HCT116 (cell line): Measurements from ENCODE around the gene OR10H5. TPM values are rescaled to one million over a fixed set of nuclear protein-coding genes. Genes with fewer than 3 reads are reported as not detected.

Experiments
- ATAC-seq: fragments of 200-7000 bp; cut with Tn5 transposase; 2 replicates; pipeline ENCODE4 v1.9.1; 2020; ENCODE audit warnings: mild to moderate bottlenecking, moderate library complexity
- BruUV-seq: library from RNA; stranded (reverse); fragments of 400-500 nt; replicated peaks from 2 replicates; lab custom pipeline; 2021; lab: Mats Ljungman, UMichigan
- CTCF ChIA-PET: fragments of 300-600 bp; sonication (Branson Sonifier 250); formaldehyde crosslinking; loops from one replicate; lab custom pipeline; 2021; ENCODE audit warnings: antibody characterized with exemption; lab: Charles Lee
- POLR2A ChIA-PET: fragments of 300-600, 350-600 bp; sonication (Branson Sonifier 250); formaldehyde crosslinking; loops from one replicate; lab custom pipeline; 2021; ENCODE audit warnings: antibody characterized with exemption; lab: Charles Lee
- RAD21 ChIA-PET, 2 experiments: fragments of 300-600 bp; sonication (Branson Sonifier 250); formaldehyde crosslinking; loops; one replicate each; lab custom pipeline; 2023; ENCODE audit warnings: low total read pairs in 2 of 2; ENCODE audit not compliant: uncharacterized antibody in 2 of 2, unreplicated experiment in 2 of 2, low non-redundant PET in 1 of 2; lab: Charles Lee
- DNase-seq: peaks from one replicate; pipeline ENCODE4 v3.0.0-alpha.2; 2010; ENCODE audit warnings: low read depth, low spot score
- H2AFZ ChIP-seq: fragments of 200-600 bp; shearing (Covaris generic), sonication (generic); 2 replicates; pipeline ENCODE4 v1.6.1; 2017; ENCODE audit warnings: low read depth, mixed run types, mixed read lengths, antibody characterized with exemption, low read length; ENCODE audit not compliant: poor library complexity, severe bottlenecking
- H3K27ac ChIP-seq: 2 replicates; pipeline ENCODE4 v1.5.1; 2012; ENCODE audit warnings: low read depth, low read length
- H3K27me3 ChIP-seq: fragments of 200-600 bp; sonication (generic); 2 replicates; pipeline ENCODE4 v1.6.1; 2016; ENCODE audit warnings: mixed run types, low read length, mixed read lengths; ENCODE audit not compliant: insufficient read depth
- H3K36me3 ChIP-seq, 2 experiments: fragments of 200-500 bp in 1 of 2; fragments of 200-600 bp in 1 of 2; sonication (Bioruptor generic) in 1 of 2; sonication (generic) in 1 of 2; 2 replicates each; pipeline versions ENCODE4 v1.5.1 to v1.6.1; 2014 to 2016; ENCODE audit warnings: low read length in 2 of 2, inconsistent platforms in 1 of 2, mixed read lengths in 1 of 2, mixed run types in 1 of 2; ENCODE audit not compliant: insufficient read depth in 2 of 2, control insufficient read depth in 1 of 2
- H3K4me1 ChIP-seq, 2 experiments: fragments of 200-600 bp in 1 of 2; sonication (generic) in 1 of 2; 2 replicates each; pipeline versions ENCODE4 v1.5.1 to v1.6.1; 2012 to 2017; ENCODE audit warnings: low read length in 2 of 2, inconsistent platforms in 1 of 2, mild to moderate bottlenecking in 1 of 2, mixed read lengths in 1 of 2, mixed run types in 1 of 2, moderate library complexity in 1 of 2; ENCODE audit not compliant: insufficient read depth in 2 of 2, control insufficient read depth in 1 of 2
- H3K4me2 ChIP-seq: fragments of 200-600 bp; sonication (generic); 2 replicates; pipeline ENCODE4 v1.6.1; 2017; ENCODE audit warnings: mixed run types, low read length, mixed read lengths
- H3K4me3 ChIP-seq, 2 experiments: fragments of 200-600 bp in 1 of 2; sonication (generic) in 1 of 2; replicated peaks in 1 of 2; 2 replicates each; pipeline ENCODE4 v1.5.1; 2011 to 2016; ENCODE audit warnings: low read length in 2 of 2, control low read depth in 1 of 2, low read depth in 1 of 2, mild to moderate bottlenecking in 1 of 2, mixed read lengths in 1 of 2, mixed run types in 1 of 2
- H3K79me2 ChIP-seq: fragments of 200-600 bp; sonication (generic); 2 replicates; pipeline ENCODE4 v1.6.1; 2017; ENCODE audit warnings: mild to moderate bottlenecking, mixed run types, low read length, moderate library complexity, mixed read lengths; ENCODE audit not compliant: insufficient read depth
- H3K9ac ChIP-seq: fragments of 200-600 bp; sonication (generic); 2 replicates; pipeline ENCODE4 v1.6.1; 2016; ENCODE audit warnings: low read length, mixed read lengths
- H3K9me2 ChIP-seq: fragments of 200-600 bp; sonication (generic), shearing (Covaris generic); 2 replicates; pipeline ENCODE4 v1.6.1; 2017; ENCODE audit warnings: mixed run types, mild to moderate bottlenecking, moderate library complexity; ENCODE audit not compliant: insufficient read depth
- H3K9me3 ChIP-seq, 2 experiments: fragments of 200-500 bp in 1 of 2; fragments of 200-600 bp in 1 of 2; sonication (Bioruptor generic) in 1 of 2; sonication (generic) in 1 of 2; 2 replicates each; pipeline ENCODE4 v1.6.1; 2014 to 2017; ENCODE audit warnings: low read length in 2 of 2, mixed read lengths in 2 of 2, inconsistent platforms in 1 of 2, low read depth in 1 of 2, mild to moderate bottlenecking in 1 of 2, mixed run types in 1 of 2, moderate library complexity in 1 of 2; ENCODE audit not compliant: control insufficient read depth in 1 of 2, insufficient read depth in 1 of 2
- H4K20me1 ChIP-seq: fragments of 200-600 bp; sonication (generic), shearing (Covaris generic); 2 replicates; pipeline ENCODE4 v1.6.1; 2017; ENCODE audit warnings: mixed run types, mild to moderate bottlenecking, moderate library complexity; ENCODE audit not compliant: insufficient read depth
- CTCF ChIP-seq, 3 experiments: fragments of 200-600 bp in 1 of 3; sonication (generic) in 1 of 3; IDR thresholded peaks in 2 of 3; conservative IDR thresholded peaks in 1 of 3; 2 replicates each; pipeline ENCODE4 v1.5.1; 2012 to 2017; ENCODE audit warnings: low read depth in 2 of 3, low read length in 2 of 3, antibody characterized with exemption in 1 of 3, borderline replicate concordance in 1 of 3, control low read depth in 1 of 3, mild to moderate bottlenecking in 1 of 3, mixed read lengths in 1 of 3, mixed run types in 1 of 3, moderate library complexity in 1 of 3; ENCODE audit not compliant: insufficient read depth in 1 of 3
- EZH2phosphoT487 ChIP-seq: fragments of 200-600 bp; IDR thresholded peaks from 2 replicates; pipeline ENCODE4 v1.6.1; 2018; ENCODE audit warnings: antibody characterized with exemption, borderline replicate concordance
- POLR2AphosphoS5 ChIP-seq: IDR thresholded peaks from 2 replicates; pipeline ENCODE4 v1.6.1; 2011; ENCODE audit warnings: mild to moderate bottlenecking, low read depth, low read length, moderate library complexity
- RAD21 ChIP-seq: IDR thresholded peaks from 2 replicates; pipeline ENCODE4 v1.6.1; 2012; ENCODE audit warnings: low read depth, mild to moderate bottlenecking
- SP1 ChIP-seq: IDR thresholded peaks from 2 replicates; pipeline ENCODE4 v1.6.1; 2012; ENCODE audit warnings: low read depth
- ZBTB33 ChIP-seq: IDR thresholded peaks from 2 replicates; pipeline ENCODE4 v1.6.1; 2011; ENCODE audit warnings: mild to moderate bottlenecking, low read length, moderate library complexity; ENCODE audit not compliant: insufficient replicate concordance; ENCODE audit errors: extremely low read depth
- intact Hi-C: fragments of 100-400 bp; cut with micrococcal nuclease; formaldehyde crosslinking; loops from 2 replicates; pipeline ENCODE4 v1.10.0; 2022
- total RNA-seq: library from RNA; stranded (reverse); gene quantifications from one replicate; pipeline ENCODE4 v1.2.1, GENCODE V29; 2021; ENCODE audit not compliant: unreplicated experiment

The OR10H5 gene
- total RNA-seq, 1 experiment from 2014 or later, result not detected

- no peaks in the 10 kb centered on the region for H3K27me3 ChIP-seq
- BruUV-seq, result no TSS peak
- no peaks in the 10 kb centered on the region for H3K9me2 ChIP-seq
- H3K79me2 ChIP-seq, result no peaks in the 10 kb centered on the region
- POLR2A ChIA-PET, result interaction anchor here (1.0 kb wide), 1 partner anchor 25 kb away, joined by 8 read pairs; no protein-coding TSS in a partner anchor
- ATAC-seq (peak; percentile 78), DNase-seq (peak; percentile 72)
- H3K9me3 ChIP-seq, result no peaks in the 10 kb centered on the region
- H4K20me1 ChIP-seq, result no peaks in the 10 kb centered on the region
- peaks cover 33 to 58% of the 10 kb centered on the region in 2 experiments for H3K4me1 ChIP-seq
- H3K4me3 ChIP-seq, result no peak overlapping the region
- intact Hi-C loops, result loop anchor here (1.0 to 2.0 kb wide), 3 partner anchors 57 to 370 kb away; no protein-coding TSS in a partner anchor
- no peak overlapping the region for H2AFZ ChIP-seq
- no peak overlapping the region; the same call in 1 of the 2 replicates for H3K27ac ChIP-seq
- H3K36me3 ChIP-seq, result no peaks in the 10 kb centered on the region
- H3K4me2 ChIP-seq, result peak overlapping the region; percentile 42
- CTCF ChIA-PET, result interaction anchor here (0.7 to 1.5 kb wide), 14 partner anchors 13 to 574 kb away, joined by 3 to 6 read pairs (median 3); partner anchors contain the start of genes CYP4F11 and FAM32A
- RAD21 ChIA-PET, result interaction anchor here in 1 of 2 experiments (0.7 to 0.8 kb wide), 3 partner anchors 31 to 238 kb away, joined by 3 to 6 read pairs (median 4); no protein-coding TSS in a partner anchor
- TF ChIP-seq CTCF (IDR thresholded peaks at IDR 0.05 in 2 of 3, conservative IDR thresholded peaks at IDR 0.05 in 1 of 3; ENCODE audit: borderline replicate concordance in 1 of 3, insufficient read depth in 1 of 3, low read depth in 2 of 3, low read length in 2 of 3) (peak; percentile 81 to 90 (median 85)), RAD21 (peak; percentile 96), SP1 (no peak)
- H3K9ac ChIP-seq, result peak overlapping the region; percentile 35
Observed at GRCh38 chr19:15812060-15812722, 24.7 kb downstream of the OR10H5 start.

- peaks cover 33 to 58% of the 10 kb centered on the region in 2 experiments for H3K4me1 ChIP-seq
- intact Hi-C loops, result loop anchor here (2.0 kb wide), 1 partner anchor 55 kb away; no protein-coding TSS in a partner anchor
- H3K79me2 ChIP-seq, result no peaks in the 10 kb centered on the region
- TF ChIP-seq POLR2AphosphoS5, result no peak
- TF ChIP-seq EZH2phosphoT487, result no peak
- TF ChIP-seq CTCF (IDR thresholded peaks at IDR 0.05 in 2 of 3, conservative IDR thresholded peaks at IDR 0.05 in 1 of 3; ENCODE audit: borderline replicate concordance in 1 of 3, insufficient read depth in 1 of 3, low read depth in 2 of 3, low read length in 2 of 3), result no peak
- TF ChIP-seq ZBTB33, result no peak
- H3K9me3 ChIP-seq, result no peaks in the 10 kb centered on the region
- DNase-seq, result no peak
- H3K36me3 ChIP-seq, result no peaks in the 10 kb centered on the region
- no peaks in the 10 kb centered on the region for H3K27me3 ChIP-seq
- H3K9me2 ChIP-seq, result no peaks in the 10 kb centered on the region
- peak overlapping the region; percentile 42 for H3K4me2 ChIP-seq
- CTCF ChIA-PET, result no interaction called here
- H3K4me3 ChIP-seq, result no peak overlapping the region
- peak; percentile 28; the same call in 1 of the 2 replicates for ATAC-seq
- H3K9ac ChIP-seq, result peak overlapping the region; percentile 22; the same call in 1 of the 2 replicates
- RAD21 ChIA-PET, result no interaction called here
- H4K20me1 ChIP-seq, result no peaks in the 10 kb centered on the region
- TSS peak; percentile 71 for BruUV-seq
- POLR2A ChIA-PET, result no interaction called here
- no peak overlapping the region for H2AFZ ChIP-seq
- H3K27ac ChIP-seq, result no peak overlapping the region
Observed at GRCh38 chr19:15813916-15814315, 26.5 kb downstream of the OR10H5 start.
